Measurements from ENCODE around the gene PRAMEF12. TPM values are rescaled to one million over a fixed set of nuclear protein-coding genes. Genes with fewer than 3 reads are reported as not detected.
"Not testable (repeated sequence)": the region's sequence is repeated elsewhere in the genome, so short reads cannot be mapped to it uniquely, and the experiment has no call there.

PRAMEF12 gene
- not detected in 2 replicates for total RNA-seq (2014; rRNA removed; shearing (Covaris generic); ENCODE audit: low replicate concordance)

- DNase-seq (ENCODE audit: low read depth): no peak
- in situ Hi-C loops (cut with HindIII; ENCODE audit: low pct_unique_long_range_greater_than_20kb, low sequenced_read_pairs): no loop called here
Observed at GRCh38 chr1:12773438-12773837, at the start of gene PRAMEF12. PRAMEF12 (plus strand) TSS chr1:12773738; CDS start chr1:12774868, 1,130 bp downstream.

GRCh38 chr1:12728391-12728790 lies 45.1 kb upstream of the PRAMEF12 start:
- no peak for DNase-seq (ENCODE audit: low read depth)
- in situ Hi-C loops (cut with HindIII; ENCODE audit: low pct_unique_long_range_greater_than_20kb, low sequenced_read_pairs): no loop called here

GRCh38 chr1:12730156-12730555 lies 43.4 kb upstream of the PRAMEF12 start:
- no peak for DNase-seq (ENCODE audit: low read depth)
- in situ Hi-C loops (cut with HindIII; ENCODE audit: low pct_unique_long_range_greater_than_20kb, low sequenced_read_pairs): no loop called here

GRCh38 chr1:12731084-12731483 lies 42.5 kb upstream of the PRAMEF12 start:
- in situ Hi-C loops (cut with HindIII; ENCODE audit: low pct_unique_long_range_greater_than_20kb, low sequenced_read_pairs); DNase-seq (ENCODE audit: low read depth): not testable (repeated sequence)

GRCh38 chr1:12734651-12735050 lies 38.9 kb upstream of the PRAMEF12 start:
- no peak for DNase-seq (ENCODE audit: low read depth)
- in situ Hi-C loops (cut with HindIII; ENCODE audit: low pct_unique_long_range_greater_than_20kb, low sequenced_read_pairs): no loop called here

GRCh38 chr1:12738934-12739333 lies 34.6 kb upstream of the PRAMEF12 start:
- DNase-seq (ENCODE audit: low read depth): no peak
- in situ Hi-C loops (cut with HindIII; ENCODE audit: low pct_unique_long_range_greater_than_20kb, low sequenced_read_pairs): no loop called here

- no peak for DNase-seq (ENCODE audit: low read depth)
- in situ Hi-C loops (cut with HindIII; ENCODE audit: low pct_unique_long_range_greater_than_20kb, low sequenced_read_pairs): no loop called here
Observed at GRCh38 chr1:12739613-12740012, 33.9 kb upstream of the PRAMEF12 start.

- in situ Hi-C loops (cut with HindIII; ENCODE audit: low pct_unique_long_range_greater_than_20kb, low sequenced_read_pairs): no loop called here
- no peak for DNase-seq (ENCODE audit: low read depth)
Observed at GRCh38 chr1:12741946-12742345, 31.6 kb upstream of the PRAMEF12 start.

GRCh38 chr1:12745126-12745991 lies 28.2 kb upstream of the PRAMEF12 start:
- in situ Hi-C loops (cut with HindIII; ENCODE audit: low pct_unique_long_range_greater_than_20kb, low sequenced_read_pairs): no loop called here
- no peak for DNase-seq (ENCODE audit: low read depth)

GRCh38 chr1:12745992-12746323 lies 27.6 kb upstream of the PRAMEF12 start, which contains the start of gene CFAP107:
CFAP107 (plus strand) TSS chr1:12746200; CDS start chr1:12746431, 231 bp downstream.
- in situ Hi-C loops (cut with HindIII; ENCODE audit: low pct_unique_long_range_greater_than_20kb, low sequenced_read_pairs): no loop called here
- DNase-seq (ENCODE audit: low read depth): no peak

- no peak for DNase-seq (ENCODE audit: low read depth)
- in situ Hi-C loops (cut with HindIII; ENCODE audit: low pct_unique_long_range_greater_than_20kb, low sequenced_read_pairs): no loop called here
Observed at GRCh38 chr1:12748778-12749355, 24.7 kb upstream of the PRAMEF12 start.

- no peak for DNase-seq (ENCODE audit: low read depth)
- in situ Hi-C loops (cut with HindIII; ENCODE audit: low pct_unique_long_range_greater_than_20kb, low sequenced_read_pairs): no loop called here
Observed at GRCh38 chr1:12754738-12755137, 18.8 kb upstream of the PRAMEF12 start.

- DNase-seq (ENCODE audit: low read depth): no peak
- in situ Hi-C loops (cut with HindIII; ENCODE audit: low pct_unique_long_range_greater_than_20kb, low sequenced_read_pairs): no loop called here
Observed at GRCh38 chr1:12756273-12756672, 17.3 kb upstream of the PRAMEF12 start.

GRCh38 chr1:12756768-12757413 lies 16.6 kb upstream of the PRAMEF12 start:
- DNase-seq (ENCODE audit: low read depth): no peak
- in situ Hi-C loops (cut with HindIII; ENCODE audit: low pct_unique_long_range_greater_than_20kb, low sequenced_read_pairs): no loop called here

GRCh38 chr1:12757836-12758235 lies 15.7 kb upstream of the PRAMEF12 start:
- in situ Hi-C loops (cut with HindIII; ENCODE audit: low pct_unique_long_range_greater_than_20kb, low sequenced_read_pairs): no loop called here
- no peak for DNase-seq (ENCODE audit: low read depth)

- in situ Hi-C loops (cut with HindIII; ENCODE audit: low pct_unique_long_range_greater_than_20kb, low sequenced_read_pairs): no loop called here
- DNase-seq (ENCODE audit: low read depth): no peak
Observed at GRCh38 chr1:12760256-12760795, 13.2 kb upstream of the PRAMEF12 start.

- DNase-seq (ENCODE audit: low read depth): no peak
- in situ Hi-C loops (cut with HindIII; ENCODE audit: low pct_unique_long_range_greater_than_20kb, low sequenced_read_pairs): no loop called here
Observed at GRCh38 chr1:12761781-12762180, 11.8 kb upstream of the PRAMEF12 start.

GRCh38 chr1:12762766-12763165 lies 10.8 kb upstream of the PRAMEF12 start:
- no peak for DNase-seq (ENCODE audit: low read depth)
- in situ Hi-C loops (cut with HindIII; ENCODE audit: low pct_unique_long_range_greater_than_20kb, low sequenced_read_pairs): no loop called here

- in situ Hi-C loops (cut with HindIII; ENCODE audit: low pct_unique_long_range_greater_than_20kb, low sequenced_read_pairs): no loop called here
Observed at GRCh38 chr1:12763479-12763878, 10.1 kb upstream of the PRAMEF12 start.

More at GRCh38 chr1:12763479-12763878, 10.1 kb upstream of the PRAMEF12 start:
- DNase-seq (ENCODE audit: low read depth): no peak
